Measurements from ENCODE around the gene PRDM13.
"Not testable (repeated sequence)": the region's sequence is repeated elsewhere in the genome, so short reads cannot be mapped to it uniquely, and the experiment has no call there.

- not testable (repeated sequence) for TF ChIP-seq ATF3 (IDR thresholded peaks at IDR 0.05); CTCF (IDR thresholded peaks at IDR 0.05; ENCODE audit: low read depth, low read length, missing input control); ZBTB33 (IDR thresholded peaks at IDR 0.05); YY1 (IDR thresholded peaks at IDR 0.05)
Measured at GRCh38 chr6:99638358-99638757, 31.7 kb downstream of the PRDM13 start.

Data from liver (tissue), 3 donors.